Measurements from ENCODE around the gene TMEM19.
"Not testable (repeated sequence)": the region's sequence is repeated elsewhere in the genome, so short reads cannot be mapped to it uniquely, and the experiment has no call there.

Gene TMEM19

DNA sequence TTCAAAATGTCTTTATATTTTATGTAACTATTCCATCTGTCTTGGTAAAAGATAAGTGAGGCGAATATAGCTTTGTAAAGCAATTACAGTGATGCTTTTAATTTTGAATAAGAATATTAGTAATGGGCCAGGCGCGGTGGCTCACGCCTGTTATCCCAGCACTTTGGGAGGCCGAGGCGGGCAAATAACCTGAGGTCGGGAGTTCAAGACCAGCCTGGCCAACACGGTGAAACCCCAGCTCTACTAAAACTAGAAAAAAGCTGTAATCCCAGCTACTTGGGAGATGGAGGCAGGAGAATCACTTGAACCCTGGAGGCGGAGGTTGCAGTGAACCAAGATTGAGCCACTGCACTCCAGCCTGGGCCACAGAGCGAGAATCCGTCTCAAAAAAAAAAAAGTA, 1.3 kb downstream of the TMEM19 start:
- ATAC-seq = not testable (repeated sequence)

DNA sequence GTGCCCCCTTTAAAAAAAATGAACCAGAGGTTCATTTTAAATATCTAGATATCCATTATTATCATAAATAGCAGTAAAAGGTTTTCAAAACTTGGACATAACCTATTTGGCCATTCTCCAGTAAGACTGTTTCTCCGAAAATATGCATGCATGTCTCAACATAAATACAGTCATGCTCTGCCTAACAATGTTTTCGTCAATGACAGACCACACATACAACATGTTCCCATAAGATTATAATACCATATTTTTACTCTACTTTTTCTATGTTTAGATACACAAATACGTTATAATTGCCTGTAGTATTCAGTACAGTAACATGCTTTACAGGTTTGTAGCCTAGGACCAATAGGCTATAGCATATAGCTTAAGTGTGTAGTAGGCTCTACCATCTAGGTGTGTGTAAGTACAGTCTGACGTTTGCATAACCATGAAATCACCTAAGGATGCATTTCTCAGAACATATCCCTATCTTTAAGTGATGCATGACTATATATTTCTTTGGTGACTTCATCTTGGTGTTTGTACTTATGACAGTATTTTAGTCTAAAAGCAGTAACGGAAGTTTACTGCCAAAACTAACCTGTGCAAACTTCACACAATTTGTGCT, 3.2 kb downstream of the TMEM19 start:
- TF ChIP-seq, protein P1, sequence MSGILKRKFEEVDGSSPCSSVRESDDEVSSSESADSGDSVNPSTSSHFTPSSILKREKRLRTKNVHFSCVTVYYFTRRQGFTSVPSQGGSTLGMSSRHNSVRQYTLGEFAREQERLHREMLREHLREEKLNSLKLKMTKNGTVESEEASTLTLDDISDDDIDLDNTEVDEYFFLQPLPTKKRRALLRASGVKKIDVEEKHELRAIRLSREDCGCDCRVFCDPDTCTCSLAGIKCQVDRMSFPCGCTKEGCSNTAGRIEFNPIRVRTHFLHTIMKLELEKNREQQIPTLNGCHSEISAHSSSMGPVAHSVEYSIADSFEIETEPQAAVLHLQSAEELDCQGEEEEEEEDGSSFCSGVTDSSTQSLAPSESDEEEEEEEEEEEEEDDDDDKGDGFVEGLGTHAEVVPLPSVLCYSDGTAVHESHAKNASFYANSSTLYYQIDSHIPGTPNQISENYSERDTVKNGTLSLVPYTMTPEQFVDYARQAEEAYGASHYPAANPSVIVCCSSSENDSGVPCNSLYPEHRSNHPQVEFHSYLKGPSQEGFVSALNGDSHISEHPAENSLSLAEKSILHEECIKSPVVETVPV (CRISPR knock-in tag; IDR thresholded peaks at IDR 0.05) = no peak
- TF ChIP-seq ZNF8 (CRISPR knock-in tag; IDR thresholded peaks at IDR 0.05) (no peak), ZFP30 (CRISPR knock-in tag; IDR thresholded peaks at IDR 0.05) (no peak), RARB (CRISPR knock-in tag; IDR thresholded peaks at IDR 0.05) (no peak), ZNF70 (CRISPR knock-in tag; IDR thresholded peaks at IDR 0.05) (no peak), SNAI2 (CRISPR knock-in tag; IDR thresholded peaks at IDR 0.05) (no peak), ZC3H10 (CRISPR knock-in tag; IDR thresholded peaks at IDR 0.05) (no peak), GLIS3 (CRISPR knock-in tag; IDR thresholded peaks at IDR 0.05) (no peak), BACH2 (CRISPR knock-in tag; IDR thresholded peaks at IDR 0.05; ENCODE audit: borderline replicate concordance) (no peak), ZFP3 (CRISPR knock-in tag; IDR thresholded peaks at IDR 0.05) (no peak), OSR1 (CRISPR knock-in tag; IDR thresholded peaks at IDR 0.05) (no peak), ARNTL (CRISPR knock-in tag; IDR thresholded peaks at IDR 0.05; ENCODE audit: borderline replicate concordance, low read depth) (no peak), TOX (CRISPR knock-in tag; IDR thresholded peaks at IDR 0.05; ENCODE audit: borderline replicate concordance) (no peak), ESRRG (CRISPR knock-in tag; IDR thresholded peaks at IDR 0.05) (no peak), ISL1 (CRISPR knock-in tag; IDR thresholded peaks at IDR 0.05) (no peak)
- TF ChIP-seq, protein P2, sequence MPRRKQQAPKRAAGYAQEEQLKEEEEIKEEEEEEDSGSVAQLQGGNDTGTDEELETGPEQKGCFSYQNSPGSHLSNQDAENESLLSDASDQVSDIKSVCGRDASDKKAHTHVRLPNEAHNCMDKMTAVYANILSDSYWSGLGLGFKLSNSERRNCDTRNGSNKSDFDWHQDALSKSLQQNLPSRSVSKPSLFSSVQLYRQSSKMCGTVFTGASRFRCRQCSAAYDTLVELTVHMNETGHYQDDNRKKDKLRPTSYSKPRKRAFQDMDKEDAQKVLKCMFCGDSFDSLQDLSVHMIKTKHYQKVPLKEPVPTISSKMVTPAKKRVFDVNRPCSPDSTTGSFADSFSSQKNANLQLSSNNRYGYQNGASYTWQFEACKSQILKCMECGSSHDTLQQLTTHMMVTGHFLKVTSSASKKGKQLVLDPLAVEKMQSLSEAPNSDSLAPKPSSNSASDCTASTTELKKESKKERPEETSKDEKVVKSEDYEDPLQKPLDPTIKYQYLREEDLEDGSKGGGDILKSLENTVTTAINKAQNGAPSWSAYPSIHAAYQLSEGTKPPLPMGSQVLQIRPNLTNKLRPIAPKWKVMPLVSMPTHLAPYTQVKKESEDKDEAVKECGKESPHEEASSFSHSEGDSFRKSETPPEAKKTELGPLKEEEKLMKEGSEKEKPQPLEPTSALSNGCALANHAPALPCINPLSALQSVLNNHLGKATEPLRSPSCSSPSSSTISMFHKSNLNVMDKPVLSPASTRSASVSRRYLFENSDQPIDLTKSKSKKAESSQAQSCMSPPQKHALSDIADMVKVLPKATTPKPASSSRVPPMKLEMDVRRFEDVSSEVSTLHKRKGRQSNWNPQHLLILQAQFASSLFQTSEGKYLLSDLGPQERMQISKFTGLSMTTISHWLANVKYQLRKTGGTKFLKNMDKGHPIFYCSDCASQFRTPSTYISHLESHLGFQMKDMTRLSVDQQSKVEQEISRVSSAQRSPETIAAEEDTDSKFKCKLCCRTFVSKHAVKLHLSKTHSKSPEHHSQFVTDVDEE (CRISPR knock-in tag; IDR thresholded peaks at IDR 0.05) = no peak
- TF ChIP-seq, protein P3, sequence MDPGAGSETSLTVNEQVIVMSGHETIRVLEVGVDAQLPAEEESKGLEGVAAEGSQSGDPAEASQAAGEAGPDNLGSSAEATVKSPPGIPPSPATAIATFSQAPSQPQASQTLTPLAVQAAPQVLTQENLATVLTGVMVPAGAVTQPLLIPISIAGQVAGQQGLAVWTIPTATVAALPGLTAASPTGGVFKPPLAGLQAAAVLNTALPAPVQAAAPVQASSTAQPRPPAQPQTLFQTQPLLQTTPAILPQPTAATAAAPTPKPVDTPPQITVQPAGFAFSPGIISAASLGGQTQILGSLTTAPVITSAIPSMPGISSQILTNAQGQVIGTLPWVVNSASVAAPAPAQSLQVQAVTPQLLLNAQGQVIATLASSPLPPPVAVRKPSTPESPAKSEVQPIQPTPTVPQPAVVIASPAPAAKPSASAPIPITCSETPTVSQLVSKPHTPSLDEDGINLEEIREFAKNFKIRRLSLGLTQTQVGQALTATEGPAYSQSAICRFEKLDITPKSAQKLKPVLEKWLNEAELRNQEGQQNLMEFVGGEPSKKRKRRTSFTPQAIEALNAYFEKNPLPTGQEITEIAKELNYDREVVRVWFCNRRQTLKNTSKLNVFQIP (CRISPR knock-in tag; IDR thresholded peaks at IDR 0.05; ENCODE audit: borderline replicate concordance, low read depth) = no peak
- TF ChIP-seq, protein P4, sequence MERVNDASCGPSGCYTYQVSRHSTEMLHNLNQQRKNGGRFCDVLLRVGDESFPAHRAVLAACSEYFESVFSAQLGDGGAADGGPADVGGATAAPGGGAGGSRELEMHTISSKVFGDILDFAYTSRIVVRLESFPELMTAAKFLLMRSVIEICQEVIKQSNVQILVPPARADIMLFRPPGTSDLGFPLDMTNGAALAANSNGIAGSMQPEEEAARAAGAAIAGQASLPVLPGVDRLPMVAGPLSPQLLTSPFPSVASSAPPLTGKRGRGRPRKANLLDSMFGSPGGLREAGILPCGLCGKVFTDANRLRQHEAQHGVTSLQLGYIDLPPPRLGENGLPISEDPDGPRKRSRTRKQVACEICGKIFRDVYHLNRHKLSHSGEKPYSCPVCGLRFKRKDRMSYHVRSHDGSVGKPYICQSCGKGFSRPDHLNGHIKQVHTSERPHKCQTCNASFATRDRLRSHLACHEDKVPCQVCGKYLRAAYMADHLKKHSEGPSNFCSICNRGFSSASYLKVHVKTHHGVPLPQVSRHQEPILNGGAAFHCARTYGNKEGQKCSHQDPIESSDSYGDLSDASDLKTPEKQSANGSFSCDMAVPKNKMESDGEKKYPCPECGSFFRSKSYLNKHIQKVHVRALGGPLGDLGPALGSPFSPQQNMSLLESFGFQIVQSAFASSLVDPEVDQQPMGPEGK (CRISPR knock-in tag; IDR thresholded peaks at IDR 0.05; ENCODE audit: borderline replicate concordance) = no peak
- TF ChIP-seq, protein P5, sequence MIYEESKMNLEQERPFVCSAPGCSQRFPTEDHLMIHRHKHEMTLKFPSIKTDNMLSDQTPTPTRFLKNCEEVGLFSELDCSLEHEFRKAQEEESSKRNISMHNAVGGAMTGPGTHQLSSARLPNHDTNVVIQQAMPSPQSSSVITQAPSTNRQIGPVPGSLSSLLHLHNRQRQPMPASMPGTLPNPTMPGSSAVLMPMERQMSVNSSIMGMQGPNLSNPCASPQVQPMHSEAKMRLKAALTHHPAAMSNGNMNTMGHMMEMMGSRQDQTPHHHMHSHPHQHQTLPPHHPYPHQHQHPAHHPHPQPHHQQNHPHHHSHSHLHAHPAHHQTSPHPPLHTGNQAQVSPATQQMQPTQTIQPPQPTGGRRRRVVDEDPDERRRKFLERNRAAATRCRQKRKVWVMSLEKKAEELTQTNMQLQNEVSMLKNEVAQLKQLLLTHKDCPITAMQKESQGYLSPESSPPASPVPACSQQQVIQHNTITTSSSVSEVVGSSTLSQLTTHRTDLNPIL (CRISPR knock-in tag; IDR thresholded peaks at IDR 0.05; ENCODE audit: low read depth) = no peak
- ATAC-seq = no peak

DNA sequence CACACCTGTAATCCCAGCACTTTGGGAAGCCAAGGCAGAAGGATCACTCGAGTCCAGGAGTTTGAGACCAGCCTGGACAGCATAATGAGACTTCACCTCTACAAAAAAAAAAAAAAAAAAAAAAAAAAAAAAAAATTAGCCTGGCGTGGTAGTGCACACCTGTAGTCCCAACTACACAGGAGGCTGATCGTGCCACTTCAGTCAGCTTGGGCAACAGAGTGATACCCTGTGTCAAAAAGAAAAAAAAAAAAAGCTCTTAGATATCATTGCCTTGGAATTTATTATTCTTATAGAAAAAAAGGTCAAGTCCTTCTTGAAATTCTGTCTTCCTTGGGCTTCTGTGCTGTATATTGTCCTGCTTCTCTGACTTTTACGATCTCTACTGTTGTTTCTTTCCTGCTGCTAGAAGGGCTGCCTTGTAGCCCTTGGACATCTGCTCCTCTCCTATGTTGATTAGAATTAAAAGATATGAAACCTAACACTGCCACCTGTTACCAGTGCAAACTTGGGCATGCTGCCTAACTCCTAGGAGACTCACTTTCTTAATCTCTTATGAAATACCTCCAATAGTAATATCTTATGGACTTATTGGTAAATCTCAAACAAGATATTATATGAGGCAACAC, 5.7 kb downstream of the TMEM19 start:
- TF ChIP-seq, protein P4 (CRISPR knock-in tag; IDR thresholded peaks at IDR 0.05; ENCODE audit: borderline replicate concordance) = no peak

More for the DNA sequence above, 5.7 kb downstream of the TMEM19 start:
- ATAC-seq = no peak
